GM21447 (cell line): ENCODE measurements around the gene HMGA1.
"Not testable (repeated sequence)": the region's sequence is repeated elsewhere in the genome, so short reads cannot be mapped to it uniquely, and the experiment has no call there.

Experiments used
- ATAC-seq: cut with Tn5 transposase; IDR thresholded peaks from one replicate; pipeline ENCODE4 v1.9.1; 2021; ENCODE audit not compliant: unreplicated experiment

The HMGA1 gene

DNA sequence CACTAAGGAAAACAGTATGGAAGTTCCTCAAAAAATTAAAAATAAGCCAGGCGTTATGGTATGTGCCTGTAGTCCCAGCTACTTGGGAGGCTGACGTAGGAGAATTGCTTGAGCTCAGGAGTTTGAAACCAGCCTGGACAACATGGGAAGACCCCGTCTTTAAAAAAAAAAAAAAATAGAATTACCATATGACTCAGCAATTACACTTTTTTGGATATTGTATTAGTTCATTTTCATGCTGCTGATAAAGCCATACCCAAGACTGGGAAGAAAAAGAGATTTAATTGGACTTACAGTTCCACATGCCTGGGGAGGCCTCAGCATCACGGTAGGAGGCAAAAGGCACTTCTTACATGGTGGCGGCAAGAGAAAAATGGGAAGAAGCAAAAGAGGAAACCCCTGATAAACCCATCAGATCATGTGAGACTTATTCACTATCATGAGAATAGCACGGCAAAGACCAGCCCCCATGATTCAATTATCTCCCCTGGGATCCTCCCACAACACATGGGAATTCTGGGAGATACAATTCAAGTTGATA lies 22.9 kb downstream of the HMGA1 start:
- ATAC-seq = no peak

GRCh38 chr6:34260576-34261267 lies 24.0 kb downstream of the HMGA1 start:
- no peak for ATAC-seq

DNA sequence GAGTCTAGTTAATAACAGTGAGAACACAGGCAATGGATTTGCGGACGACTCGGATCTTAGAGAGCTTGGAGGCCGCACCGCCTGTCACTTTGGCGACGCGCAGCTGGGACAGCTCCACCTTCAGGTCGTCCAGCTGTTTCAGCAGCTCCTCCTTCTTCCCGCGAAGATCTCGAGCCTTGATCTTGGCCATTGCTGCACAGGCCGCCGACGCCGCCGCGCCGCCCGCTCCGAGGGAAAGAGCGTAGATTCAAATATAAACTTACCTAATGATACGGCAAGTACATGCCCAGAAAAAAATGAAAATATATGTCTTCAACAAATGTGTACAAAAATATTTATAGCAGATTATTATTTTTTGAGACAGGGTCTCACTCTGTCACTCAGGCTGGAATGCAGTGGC lies 26.8 kb downstream of the HMGA1 start:
- not testable (repeated sequence) for ATAC-seq

- ATAC-seq = no peak
Observed at GRCh38 chr6:34267746-34268145, 31.1 kb downstream of the HMGA1 start.

- not testable (repeated sequence) for ATAC-seq
Observed at GRCh38 chr6:34269132-34269531, 32.5 kb downstream of the HMGA1 start.

DNA sequence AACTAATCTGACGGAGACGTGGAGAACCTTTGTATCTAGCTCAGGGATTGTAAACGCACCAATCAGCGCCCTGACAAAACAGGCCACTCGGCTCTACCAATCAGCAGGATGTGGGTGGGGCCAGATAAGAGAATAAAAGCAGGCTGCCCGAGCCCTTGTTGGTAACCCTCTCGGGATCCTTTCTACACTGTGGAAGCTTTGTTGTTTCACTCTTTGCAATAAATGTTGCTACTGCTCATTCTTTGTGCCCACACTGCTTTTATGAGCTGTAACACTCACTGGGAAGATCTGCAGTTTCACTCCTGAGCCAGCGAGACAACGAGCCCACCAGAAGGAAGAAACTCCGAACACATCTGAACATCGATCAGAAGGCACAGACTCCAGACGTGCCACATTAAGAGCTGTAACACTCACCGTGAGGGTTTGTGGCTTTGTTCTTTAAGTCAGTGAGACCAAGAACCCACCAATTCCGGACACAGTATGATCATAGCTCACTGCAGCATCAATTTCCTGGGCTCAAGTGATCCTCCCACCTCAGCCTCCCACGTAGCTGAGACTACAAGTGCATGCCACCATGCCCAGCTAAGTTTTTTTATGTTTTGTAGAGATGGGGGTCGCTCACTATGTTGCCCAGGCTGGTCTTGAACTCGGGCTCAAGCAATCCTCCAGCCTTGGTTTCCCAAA lies 33.1 kb downstream of the HMGA1 start:
- not testable (repeated sequence) for ATAC-seq

GRCh38 chr6:34272013-34272926 lies 35.6 kb downstream of the HMGA1 start:
- no peak for ATAC-seq

DNA sequence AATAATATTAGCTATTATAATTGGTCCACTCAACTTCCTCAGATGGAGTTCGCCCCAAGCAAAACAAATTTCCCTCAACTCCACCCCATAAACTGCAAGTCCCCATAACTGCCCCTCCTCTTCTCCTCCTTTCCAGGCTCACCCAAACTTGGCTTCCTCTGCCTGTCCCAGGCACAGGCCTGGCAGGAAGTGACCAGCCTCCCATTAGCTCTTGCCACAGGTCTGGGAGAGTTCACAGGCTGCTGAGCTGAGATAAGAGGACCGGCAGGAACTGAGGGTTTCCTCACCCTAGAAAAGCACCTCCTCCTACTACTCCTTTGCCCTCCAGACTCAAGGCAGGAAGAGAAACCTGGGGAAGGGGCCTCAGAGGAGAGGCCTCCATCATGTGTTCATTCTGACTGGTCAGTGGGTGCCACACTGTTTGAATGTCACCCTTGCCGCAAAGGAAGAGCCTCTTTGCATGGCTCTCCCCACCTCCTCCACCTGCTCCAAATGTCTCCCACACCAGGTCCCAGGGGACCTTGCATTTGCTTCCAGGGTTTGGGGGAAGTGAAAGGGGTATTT lies 36.7 kb downstream of the HMGA1 start:
- ATAC-seq = no peak

DNA sequence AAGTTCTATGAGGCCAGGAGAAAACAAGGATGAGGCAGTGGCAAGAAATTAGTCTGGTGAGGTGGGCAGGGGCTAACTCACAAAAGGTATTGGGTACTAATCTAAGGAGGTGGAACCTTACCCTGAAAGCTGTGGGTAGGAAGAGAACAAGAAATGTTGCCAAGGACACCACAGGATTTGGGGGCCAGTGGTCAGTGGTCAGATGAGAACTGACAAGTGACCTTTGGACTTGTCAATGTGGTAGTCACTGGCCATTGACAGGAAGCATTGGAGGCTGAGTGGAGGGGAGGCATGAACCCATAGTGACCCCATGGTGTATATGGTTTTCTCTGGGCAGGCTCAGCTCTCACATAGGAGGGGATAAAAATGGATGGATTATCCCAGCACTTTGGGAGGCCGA lies 37.5 kb downstream of the HMGA1 start:
- ATAC-seq = no peak

DNA sequence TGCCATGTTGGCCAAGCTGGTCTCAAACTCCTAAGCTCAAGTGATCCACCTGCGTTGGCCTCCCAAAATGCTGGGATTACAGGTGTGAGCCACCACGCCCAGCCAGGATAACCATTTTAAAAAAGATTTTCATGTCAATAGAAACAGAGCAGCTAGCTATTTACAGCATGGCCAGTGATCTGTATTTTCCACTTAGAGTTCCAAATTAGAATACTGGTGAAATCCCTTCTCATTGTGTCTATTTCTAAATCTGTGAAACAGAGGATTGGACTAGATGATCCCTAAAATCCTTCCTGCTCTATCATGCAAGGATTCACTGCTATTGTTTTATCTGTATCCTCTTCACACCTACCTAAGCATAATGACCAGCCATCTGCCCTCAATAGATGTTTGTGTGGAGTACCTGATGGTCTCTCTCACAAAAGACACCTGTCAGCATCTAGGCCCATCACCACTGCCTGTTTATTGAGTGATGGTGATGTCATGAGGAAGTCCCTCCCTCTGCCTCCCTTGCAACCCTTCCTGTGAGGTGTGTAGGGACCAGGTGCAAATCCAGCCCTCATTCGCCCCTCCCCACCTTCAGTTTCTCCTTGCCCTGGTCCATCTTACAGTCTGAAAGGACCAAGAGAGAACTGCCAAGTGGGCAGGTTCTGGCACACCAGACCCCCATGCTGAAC lies 38.6 kb downstream of the HMGA1 start:
- no peak for ATAC-seq

GRCh38 chr6:34276191-34276590 lies 39.5 kb downstream of the HMGA1 start:
- no peak for ATAC-seq

DNA sequence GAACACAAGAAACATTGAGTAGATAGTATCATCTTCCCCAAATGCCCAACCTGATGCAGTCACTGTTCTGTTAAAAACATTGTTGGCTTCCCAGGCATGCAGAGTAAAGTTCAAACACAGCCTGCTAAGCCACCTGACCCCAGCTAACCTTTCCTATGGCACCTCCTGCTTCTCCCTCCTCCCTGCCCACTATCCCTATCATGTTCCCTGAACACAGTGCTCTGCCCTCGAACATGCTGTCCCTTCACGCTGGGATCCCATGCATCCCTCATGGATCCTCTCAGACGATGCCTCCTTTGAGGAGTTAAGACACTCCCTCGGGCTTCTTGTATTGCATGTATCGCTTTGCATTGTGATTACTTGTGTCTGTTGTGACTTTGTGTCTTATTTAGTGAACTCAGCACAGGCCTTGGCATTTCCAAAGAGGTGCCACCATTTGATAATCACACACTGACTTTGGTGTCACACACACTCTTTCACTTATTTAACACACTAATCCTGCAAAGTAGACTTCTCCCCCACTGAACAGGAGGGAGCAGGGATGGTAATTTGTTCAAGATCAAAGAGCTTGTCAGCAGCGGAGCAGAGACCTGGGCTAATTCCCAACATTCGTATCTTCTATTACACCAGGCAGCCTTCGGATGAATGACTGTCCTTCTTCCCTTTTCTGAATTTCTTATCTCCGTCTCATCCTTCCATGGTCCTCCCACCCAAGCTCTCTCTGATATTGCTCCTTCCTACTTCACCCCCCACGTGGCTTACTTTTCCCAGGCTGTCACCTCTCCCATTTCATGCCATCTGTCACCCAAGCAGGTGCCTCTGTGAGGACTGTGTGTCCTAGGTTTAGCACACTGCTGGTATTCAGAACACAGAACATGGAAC lies 40.4 kb downstream of the HMGA1 start:
- no peak for ATAC-seq

DNA sequence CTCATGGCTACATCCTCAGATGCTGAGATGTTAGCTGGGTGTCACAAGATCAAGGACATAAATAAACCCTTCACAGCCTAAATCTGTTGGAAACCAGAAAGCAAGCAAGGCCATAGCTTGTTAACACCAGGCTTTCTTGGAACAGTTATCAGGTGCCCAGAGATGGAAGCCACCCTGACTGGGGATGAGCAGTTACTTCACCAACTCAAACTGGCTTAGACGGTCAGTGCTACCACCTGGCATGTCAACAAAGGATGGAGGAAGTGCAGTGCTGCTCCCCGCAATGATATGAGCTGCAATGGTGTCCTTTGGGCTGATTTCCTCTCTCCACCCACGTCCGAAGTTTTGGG lies 41.1 kb downstream of the HMGA1 start:
- no peak for ATAC-seq

DNA sequence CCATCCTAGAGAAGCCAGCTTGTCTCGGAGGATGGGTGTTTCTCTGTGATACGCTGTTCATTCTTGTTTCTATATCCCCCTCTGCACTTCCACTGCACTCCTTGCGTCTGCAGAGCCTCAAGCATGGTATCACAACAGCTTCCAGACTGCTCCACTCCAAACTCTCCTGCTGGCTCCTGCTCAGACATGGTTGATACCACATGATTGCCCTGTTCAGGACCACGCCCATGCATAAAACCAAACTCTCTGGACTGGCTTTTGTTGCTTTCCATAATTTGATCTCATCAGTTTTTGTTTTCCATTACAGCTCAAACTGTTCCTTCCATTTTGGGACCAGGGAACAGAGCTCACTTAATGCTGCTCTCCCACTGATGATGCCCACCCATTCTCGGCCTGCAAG lies 42.2 kb downstream of the HMGA1 start:
- ATAC-seq = no peak

- no peak for ATAC-seq
Observed at GRCh38 chr6:34280216-34280615, 43.5 kb downstream of the HMGA1 start.

DNA sequence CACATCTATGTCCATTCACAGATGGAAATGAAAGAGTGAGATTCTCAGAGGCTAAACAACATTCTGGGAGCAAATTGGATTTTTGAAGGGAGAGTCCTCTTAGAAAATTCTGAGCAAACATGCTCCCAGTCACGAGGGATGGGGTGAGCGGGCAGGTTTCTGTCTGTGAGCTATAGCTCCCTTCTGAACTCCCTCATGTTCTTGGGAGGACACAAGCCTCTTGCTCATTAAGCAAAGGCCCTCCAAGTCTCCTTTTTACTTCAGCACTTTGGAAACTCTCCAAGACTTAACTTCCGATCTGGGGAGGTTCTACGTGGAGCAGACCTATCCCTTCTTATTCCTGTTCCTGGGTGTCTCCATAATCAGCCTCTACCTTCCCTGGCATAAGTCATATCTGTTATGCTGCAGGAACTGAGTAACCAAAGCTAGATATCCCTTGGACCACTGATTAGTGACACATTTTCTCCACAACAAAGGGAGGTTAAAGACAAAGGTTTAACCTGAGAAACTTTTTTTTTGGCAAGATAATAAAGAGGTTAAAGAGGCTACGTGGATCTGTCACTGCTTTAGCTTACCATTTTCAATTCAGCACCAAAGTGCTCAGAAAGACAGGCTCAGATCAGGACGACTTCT lies 45.1 kb downstream of the HMGA1 start:
- ATAC-seq = no peak

GRCh38 chr6:34284563-34285447 lies 48.1 kb downstream of the HMGA1 start:
- ATAC-seq = no peak

DNA sequence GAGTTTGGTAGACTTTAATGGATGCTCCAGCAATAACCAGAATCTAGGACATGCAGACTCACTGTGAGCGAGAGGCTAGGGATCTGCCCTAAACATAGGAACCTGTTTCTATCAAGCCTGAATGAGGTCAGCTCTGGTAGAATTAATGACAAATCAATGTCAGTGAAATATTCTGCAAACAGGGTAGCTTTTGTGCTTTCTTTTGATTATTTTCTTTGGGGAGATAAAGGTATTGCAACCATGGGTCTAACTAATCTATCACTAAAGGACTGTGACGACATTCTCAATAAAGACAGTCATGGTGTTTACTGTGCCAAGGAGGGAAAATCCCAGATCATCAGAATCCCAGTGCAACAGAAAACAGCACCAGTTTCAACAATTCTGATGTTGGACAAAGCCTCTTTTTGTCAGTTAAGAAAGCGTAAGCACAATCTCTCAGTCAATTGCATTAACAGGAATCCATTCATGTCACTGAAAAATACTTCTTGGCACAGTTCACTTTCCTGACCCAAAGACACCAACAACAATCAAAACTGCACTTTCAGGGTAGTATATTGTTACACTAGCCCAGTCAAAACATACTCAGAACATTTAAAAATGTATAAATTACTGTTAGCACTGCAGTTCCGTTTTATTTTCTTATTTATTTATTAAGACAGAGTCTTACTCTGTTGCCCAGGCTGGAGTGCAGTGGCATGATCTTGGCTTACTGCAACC lies 48.9 kb downstream of the HMGA1 start:
- no peak for ATAC-seq
